Stimulated activated CD4-positive, alpha-beta T cell treated with anti-CD3 and anti-CD28 coated beads, TNF-alpha, amount 100 ng/mL, for 1 hour (primary cell): ENCODE measurements around the gene RPS18.
"Not testable (repeated sequence)": the region's sequence is repeated elsewhere in the genome, so short reads cannot be mapped to it uniquely, and the experiment has no call there.

ENCODE experiments used
- DNase-seq, 3 donors: peaks; one replicate each; pipeline ENCODE4 v3.0.0-alpha.2; 2020; ENCODE audit warnings: low read depth in 3 of 3, low spot score in 1 of 3

RPS18 gene

GRCh38 chr6:33272275-33273128 is 627 bp downstream of the RPS18 start:
- no peak for DNase-seq

- DNase-seq, result no peak
Measured at GRCh38 chr6:33273129-33273923, 1.5 kb downstream of the RPS18 start.

GRCh38 chr6:33273924-33274902 is 2.3 kb downstream of the RPS18 start:
- DNase-seq, result no peak

GRCh38 chr6:33275795-33276580 is 4.1 kb downstream of the RPS18 start:
- DNase-seq, result not testable (repeated sequence)

GRCh38 chr6:33276581-33276863 is 4.6 kb downstream of the RPS18 start:
- DNase-seq, result no peak

GRCh38 chr6:33276864-33277662 is 5.2 kb downstream of the RPS18 start, which contains the start of gene B3GALT4:
B3GALT4 (plus strand) TSS chr6:33277123; CDS start chr6:33277420, 297 bp downstream.
- peak in 2 of 3 donors; percentile 21 to 64 for DNase-seq

GRCh38 chr6:33277663-33278391 is 6.0 kb downstream of the RPS18 start:
- DNase-seq, result no peak

- DNase-seq, result no peak
Measured at GRCh38 chr6:33278392-33278741, 6.5 kb downstream of the RPS18 start.

GRCh38 chr6:33278810-33279209 is 6.9 kb downstream of the RPS18 start:
- no peak for DNase-seq

GRCh38 chr6:33279257-33279695 is 7.4 kb downstream of the RPS18 start:
- DNase-seq, result no peak

- no peak for DNase-seq
Measured at GRCh38 chr6:33279971-33280511, 8.2 kb downstream of the RPS18 start.

GRCh38 chr6:33280539-33280938 is 8.7 kb downstream of the RPS18 start:
- no peak for DNase-seq

GRCh38 chr6:33285214-33285613 is 13.3 kb downstream of the RPS18 start:
- not testable (repeated sequence) for DNase-seq

- DNase-seq, result no peak
Measured at GRCh38 chr6:33286946-33287914, 15.4 kb downstream of the RPS18 start.

GRCh38 chr6:33288141-33288920 is 16.5 kb downstream of the RPS18 start:
- DNase-seq, result no peak

GRCh38 chr6:33288921-33289783 is 17.3 kb downstream of the RPS18 start, which contains the start of the genes PFDN6 and WDR46:
PFDN6 (plus strand) TSS chr6:33289601; CDS start chr6:33289857, 256 bp downstream.
WDR46 (minus strand) TSS chr6:33289239; CDS start chr6:33289170, 69 bp downstream.
- peak in 2 of 3 donors; percentile 40 to 48 for DNase-seq
